Measurements from ENCODE around the gene NTN5.

DNA sequence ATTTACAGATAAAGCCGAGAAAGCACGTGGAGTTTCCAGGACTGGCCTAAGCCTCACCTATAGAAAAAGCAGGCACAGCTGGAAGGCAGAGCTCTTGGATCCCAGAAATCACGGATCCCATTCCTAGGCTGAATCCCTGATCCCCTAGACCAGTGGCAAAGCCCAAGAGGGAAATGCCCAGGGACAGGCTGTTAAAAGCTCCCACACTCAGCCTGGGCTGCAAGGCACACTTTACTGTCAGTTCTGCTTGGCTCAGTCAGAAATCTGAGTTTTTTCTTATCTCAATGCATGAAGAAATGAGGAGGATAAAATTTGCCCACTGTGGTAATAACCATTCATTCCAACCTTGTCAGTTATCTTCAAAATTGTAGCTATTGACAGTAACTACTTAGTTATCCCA, 15.0 kb upstream of the NTN5 start:
- TF ChIP-seq, protein P1, sequence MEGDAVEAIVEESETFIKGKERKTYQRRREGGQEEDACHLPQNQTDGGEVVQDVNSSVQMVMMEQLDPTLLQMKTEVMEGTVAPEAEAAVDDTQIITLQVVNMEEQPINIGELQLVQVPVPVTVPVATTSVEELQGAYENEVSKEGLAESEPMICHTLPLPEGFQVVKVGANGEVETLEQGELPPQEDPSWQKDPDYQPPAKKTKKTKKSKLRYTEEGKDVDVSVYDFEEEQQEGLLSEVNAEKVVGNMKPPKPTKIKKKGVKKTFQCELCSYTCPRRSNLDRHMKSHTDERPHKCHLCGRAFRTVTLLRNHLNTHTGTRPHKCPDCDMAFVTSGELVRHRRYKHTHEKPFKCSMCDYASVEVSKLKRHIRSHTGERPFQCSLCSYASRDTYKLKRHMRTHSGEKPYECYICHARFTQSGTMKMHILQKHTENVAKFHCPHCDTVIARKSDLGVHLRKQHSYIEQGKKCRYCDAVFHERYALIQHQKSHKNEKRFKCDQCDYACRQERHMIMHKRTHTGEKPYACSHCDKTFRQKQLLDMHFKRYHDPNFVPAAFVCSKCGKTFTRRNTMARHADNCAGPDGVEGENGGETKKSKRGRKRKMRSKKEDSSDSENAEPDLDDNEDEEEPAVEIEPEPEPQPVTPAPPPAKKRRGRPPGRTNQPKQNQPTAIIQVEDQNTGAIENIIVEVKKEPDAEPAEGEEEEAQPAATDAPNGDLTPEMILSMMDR (IDR thresholded peaks at IDR 0.05) = no peak
- no peak for TF ChIP-seq POLR2A (IDR thresholded peaks at IDR 0.05)

All from heart left ventricle (tissue), 13 donors.